Middle frontal gyrus (tissue), 1 donor: Measurements from ENCODE around the gene ADCY5.
"Not testable (repeated sequence)": the region's sequence is repeated elsewhere in the genome, so short reads cannot be mapped to it uniquely, and the experiment has no call there.

Experiments used
- DNase-seq: peaks from one replicate; pipeline ENCODE4 v3.0.0-alpha.2; 2015; ENCODE audit warnings: low spot score; ENCODE audit errors: extremely low spot score

ADCY5 gene

GRCh38 chr3:123271466-123272159, 177.3 kb downstream of the ADCY5 start:
- DNase-seq = no peak

GRCh38 chr3:123270818-123271217, 178.1 kb downstream of the ADCY5 start:
- no peak for DNase-seq

- no peak for DNase-seq
Observed at GRCh38 chr3:123267821-123268220, 181.1 kb downstream of the ADCY5 start.

GRCh38 chr3:123263941-123264340, 184.9 kb downstream of the ADCY5 start:
- DNase-seq = no peak

- no peak for DNase-seq
Observed at GRCh38 chr3:123262868-123263267, 186.0 kb downstream of the ADCY5 start.

- DNase-seq = no peak
Observed at GRCh38 chr3:123262226-123262625, 186.7 kb downstream of the ADCY5 start.

GRCh38 chr3:123261666-123262065, 187.2 kb downstream of the ADCY5 start:
- DNase-seq = no peak

GRCh38 chr3:123258811-123259420, 190.0 kb downstream of the ADCY5 start:
- peak; percentile 29 for DNase-seq

- DNase-seq = no peak
Observed at GRCh38 chr3:123258359-123258758, 190.5 kb downstream of the ADCY5 start.

- no peak for DNase-seq
Observed at GRCh38 chr3:123256256-123256655, 192.6 kb downstream of the ADCY5 start.

- no peak for DNase-seq
Observed at GRCh38 chr3:123246866-123247265, 202.0 kb downstream of the ADCY5 start.

GRCh38 chr3:123244128-123244527, 204.8 kb downstream of the ADCY5 start:
- no peak for DNase-seq

- no peak for DNase-seq
Observed at GRCh38 chr3:123239756-123240155, 209.1 kb downstream of the ADCY5 start.

GRCh38 chr3:123239186-123239585, 209.7 kb downstream of the ADCY5 start:
- DNase-seq = not testable (repeated sequence)

GRCh38 chr3:123236902-123237301, 212.0 kb downstream of the ADCY5 start:
- DNase-seq = no peak
